GM12878 (cell line): Measurements from ENCODE around the gene ADAP1. TPM values are rescaled to one million over a fixed set of nuclear protein-coding genes. Genes with fewer than 3 reads are reported as not detected.

Experiments
- ATAC-seq: fragments of 200-7000 bp; cut with Tn5 transposase; 3 replicates; pipeline ENCODE4 v1.9.1; 2020; ENCODE audit warnings: mild to moderate bottlenecking, moderate library complexity
- BruUV-seq: library from RNA; stranded (reverse); fragments of 400-500 nt; replicated peaks from 2 replicates; lab custom pipeline; 2021; lab: Mats Ljungman, UMichigan
- CTCF ChIA-PET: fragments of 300-600 bp; sonication (Branson Sonifier 250); formaldehyde crosslinking; extraction: SDS; loops from one replicate; lab custom pipeline; 2021; ENCODE audit warnings: inconsistent platforms; lab: Yijun Ruan, JAX
- POLR2A ChIA-PET: fragments of 350-600 bp; formaldehyde crosslinking; extraction: SDS; loops from one replicate; lab custom pipeline; 2021; ENCODE audit warnings: inconsistent platforms; lab: Charles Lee
- RAD21 ChIA-PET: fragments of 300-600 bp; sonication (Branson Sonifier 250); formaldehyde crosslinking; loops from one replicate; lab custom pipeline; 2023; ENCODE audit warnings: antibody characterized with exemption; ENCODE audit not compliant: unreplicated experiment; lab: Charles Lee
- SMC1A ChIA-PET: fragments of 300-600 bp; sonication (Branson Sonifier 250); formaldehyde crosslinking; loops from one replicate; lab custom pipeline; 2023; ENCODE audit not compliant: unreplicated experiment, uncharacterized antibody; lab: Charles Lee
- DNase-seq: peaks from one replicate; pipeline ENCODE4 v3.0.0-alpha.2; 2011; ENCODE audit warnings: low read depth, low spot score
- FAIRE-seq: peaks from 3 replicates; lab custom pipeline; 2011; peaks lifted over from hg19 to GRCh38; lab: Jason Lieb, UNC
- H2AFZ ChIP-seq: 2 replicates; pipeline ENCODE4 v1.6.0; 2011; ENCODE audit warnings: low read depth, low read length, control low read depth; ENCODE audit not compliant: control insufficient read depth
- H3K27ac ChIP-seq: 2 replicates; pipeline ENCODE4 v1.5.1; 2011; ENCODE audit warnings: control low read depth; ENCODE audit not compliant: control insufficient read depth, insufficient read depth
- H3K27me3 ChIP-seq, 2 experiments: replicated peaks in 1 of 2; 2 replicates each; pipeline versions ENCODE4 v1.6.0 to v1.6.1; 2011; ENCODE audit warnings: low read length in 1 of 2; ENCODE audit not compliant: control insufficient read depth in 2 of 2, insufficient read depth in 2 of 2
- H3K36me3 ChIP-seq, 2 experiments: 2 replicates each; pipeline ENCODE4 v1.5.1; 2011; ENCODE audit warnings: low read length in 1 of 2; ENCODE audit not compliant: control insufficient read depth in 2 of 2, insufficient read depth in 2 of 2
- H3K4me1 ChIP-seq: 2 replicates; pipeline ENCODE4 v1.6.1; 2011; ENCODE audit warnings: mild to moderate bottlenecking, low read length, moderate library complexity, mixed read lengths; ENCODE audit not compliant: control insufficient read depth, insufficient read depth
- H3K4me2 ChIP-seq: 2 replicates; pipeline ENCODE4 v1.6.0; 2011; ENCODE audit warnings: control low read depth; ENCODE audit not compliant: control insufficient read depth, insufficient read depth
- H3K4me3 ChIP-seq: fragments of 200-600 bp; sonication (generic); 2 replicates; pipeline ENCODE4 v1.5.1; 2016
- H3K79me2 ChIP-seq: 2 replicates; pipeline ENCODE4 v1.6.0; 2011; ENCODE audit warnings: low read length; ENCODE audit not compliant: control insufficient read depth, insufficient read depth
- H3K9ac ChIP-seq: 2 replicates; pipeline ENCODE4 v1.8.0; 2011; ENCODE audit warnings: low read length, control low read depth, mixed read lengths; ENCODE audit not compliant: control insufficient read depth, insufficient read depth
- H3K9me3 ChIP-seq: replicated peaks from 3 replicates; pipeline ENCODE4 v1.5.1; 2011; ENCODE audit warnings: mild to moderate bottlenecking, low read length; ENCODE audit not compliant: control insufficient read depth, insufficient read depth
- H4K20me1 ChIP-seq: 2 replicates; pipeline ENCODE4 v1.6.0; 2011; ENCODE audit not compliant: control insufficient read depth, insufficient read depth
- BHLHE40 ChIP-seq, 2 experiments: fragments of 450-650 bp in 1 of 2; IDR thresholded peaks; 2 replicates each; pipeline ENCODE4 v1.6.1; 2011 to 2017; ENCODE audit warnings: low read depth in 2 of 2, borderline replicate concordance in 1 of 2, improper control_type of control experiment in 1 of 2, low read length in 1 of 2, mild to moderate bottlenecking in 1 of 2
- BMI1 ChIP-seq: fragments of 450-650 bp; IDR thresholded peaks from 2 replicates; pipeline ENCODE4 v1.6.1; 2016; ENCODE audit warnings: mild to moderate bottlenecking, moderate library complexity, borderline replicate concordance
- CHD1 ChIP-seq: IDR thresholded peaks from 2 replicates; pipeline ENCODE4 v1.6.1; 2012; ENCODE audit warnings: low read depth, low read length, improper control_type of control experiment
- CHD2 ChIP-seq: IDR thresholded peaks from 2 replicates; pipeline ENCODE4 v1.6.1; 2011; ENCODE audit warnings: low read depth, low read length, improper control_type of control experiment, borderline replicate concordance
- DPF2 ChIP-seq: fragments of 450-650 bp; IDR thresholded peaks from 2 replicates; pipeline ENCODE4 v1.6.1; 2017; ENCODE audit warnings: mild to moderate bottlenecking
- E2F4 ChIP-seq: IDR thresholded peaks from 2 replicates; pipeline ENCODE4 v1.6.1; 2012; ENCODE audit warnings: low read depth, low read length, improper control_type of control experiment
- FOXK2 ChIP-seq: fragments of 450-650 bp; IDR thresholded peaks from 2 replicates; pipeline ENCODE4 v1.6.1; 2017; ENCODE audit warnings: mild to moderate bottlenecking, moderate library complexity
- HDAC6 ChIP-seq: fragments of 200-600 bp; sonication (generic); IDR thresholded peaks from one replicate; pipeline ENCODE4 v1.8.0; 2017; ENCODE audit warnings: antibody characterized with exemption; ENCODE audit not compliant: unreplicated experiment
- IKZF1 ChIP-seq: fragments of 450-650 bp; conservative IDR thresholded peaks from 2 replicates; pipeline ENCODE4 v1.6.1; 2017; ENCODE audit warnings: antibody characterized with exemption, mild to moderate bottlenecking
- MEF2B ChIP-seq: fragments of 450-650 bp; IDR thresholded peaks from 2 replicates; pipeline ENCODE4 v1.6.1; 2018; ENCODE audit warnings: mild to moderate bottlenecking, moderate library complexity; ENCODE audit not compliant: partially characterized antibody, poor library complexity, severe bottlenecking
- NFYA ChIP-seq: IDR thresholded peaks from 2 replicates; pipeline ENCODE4 v1.6.1; 2011; ENCODE audit warnings: low read depth, mild to moderate bottlenecking, low read length, improper control_type of control experiment, borderline replicate concordance
- POLR2AphosphoS5 ChIP-seq: IDR thresholded peaks from 2 replicates; pipeline ENCODE4 v1.6.1; 2011; ENCODE audit warnings: mild to moderate bottlenecking, low read length, inconsistent platforms
- SMAD5 ChIP-seq: IDR thresholded peaks from 2 replicates; pipeline ENCODE4 v1.6.1; 2016; ENCODE audit warnings: antibody characterized with exemption, low read depth
- SMC3 ChIP-seq: IDR thresholded peaks from 2 replicates; pipeline ENCODE4 v1.6.1; 2011; ENCODE audit warnings: low read length, improper control_type of control experiment, borderline replicate concordance
- STAT1 ChIP-seq: fragments of 450-650 bp; conservative IDR thresholded peaks from 2 replicates; pipeline ENCODE4 v1.6.1; 2014; ENCODE audit warnings: antibody characterized with exemption, mild to moderate bottlenecking
- TCF3 ChIP-seq: IDR thresholded peaks from 2 replicates; pipeline ENCODE4 v1.6.1; 2012; ENCODE audit warnings: low read depth, mild to moderate bottlenecking, low read length, borderline replicate concordance; ENCODE audit not compliant: insufficient read depth
- ZBTB11 ChIP-seq: fragments of 450-650 bp; formaldehyde crosslinking; IDR thresholded peaks from 2 replicates; pipeline ENCODE4 v1.5.0; 2022; ENCODE audit warnings: mild to moderate bottlenecking, missing genetic modification characterization
- WGBS: methylation state at CpG from one replicate; pipeline ENCODE4 v1.1.6; 2016; ENCODE audit warnings: low lambda C conversion rate; ENCODE audit not compliant: insufficient replicate concordance, insufficient coverage; ENCODE audit errors: missing lambda C conversion rate; 5-methylcytosine and 5-hydroxymethylcytosine counted together
- in situ Hi-C: fragments of 300-500 bp; cut with MboI; formaldehyde crosslinking; loops from 9 replicates; pipeline ENCODE4 v1.14.3; 2018; ENCODE audit warnings: mixed read lengths
- intact Hi-C: fragments of 100-400 bp; cut with micrococcal nuclease; formaldehyde crosslinking; loops from one replicate; pipeline ENCODE4 v1.14.2; 2022; ENCODE audit not compliant: unreplicated experiment
- polyA plus RNA-seq, 11 experiments: library from polyadenylated mRNA; depleted of rRNA in 4 of 11; unstranded in 6 of 11; stranded (reverse) in 5 of 11; fragments of >200 nt; fragmentation: Nextera tagmentation in 4 of 11; fragmentation: Illumina TruSeq in 1 of 11; extraction: Ambion mirVana in 4 of 11; extraction: Trizol in 1 of 11; gene quantifications; 1 replicate in 1 of 11; 2 replicates in 10 of 11; pipeline versions ENCODE4 v1.2.1 to v1.2.3, GENCODE V29; 2011 to 2016; ENCODE audit warnings: inconsistent platforms in 2 of 11, missing spikeins in 2 of 11, low read depth in 1 of 11
- total RNA-seq, 4 experiments: library from RNA; depleted of rRNA in 3 of 4; stranded (reverse); fragments of >200 nt in 3 of 4; fragmentation: Illumina TruSeq in 1 of 4; extraction: Trizol in 1 of 4; gene quantifications; 2 replicates each; pipeline versions ENCODE4 v1.2.1 to v1.2.3, GENCODE V29; 2013 to 2021

The ADAP1 gene
- total and polyA plus RNA-seq, 10 of the 15 experiments (the other 5 are each of a cell fraction or from before 2014, with no cell fraction given) = 0.22 to 44.2 (median 22.0) TPM; not detected in 1

GRCh38 chr7:876077-876971, 78.2 kb downstream of the ADAP1 start, which contains the start of gene GET4:
Gene GET4 (plus strand): TSS chr7:876554. CDS start chr7:876646, 92 bp downstream.
- ChIA-PET SMC1A (interaction anchor here (0.8 to 1.3 kb wide), 2 partner anchors 44 to 54 kb away, joined by 3 read pairs; partner anchors contain the start of gene SUN1), RAD21 (interaction anchor here (0.5 to 1.0 kb wide), 5 partner anchors 47 to 149 kb away, joined by 3 to 4 read pairs (median 3); no protein-coding TSS in a partner anchor), POLR2A (interaction anchor here (0.5 to 1.0 kb wide), 4 partner anchors 27 to 1480 kb away, joined by 3 to 5 read pairs (median 3); partner anchors contain the start of gene COX19), CTCF (interaction anchor here (1.3 to 1.6 kb wide), 3 partner anchors 63 to 90 kb away, joined by 5 read pairs; no protein-coding TSS in a partner anchor)
- no peaks in the 10 kb centered on the region for H4K20me1 ChIP-seq
- FAIRE-seq (peak; percentile 95), DNase-seq (peak; percentile 80), ATAC-seq (peak; percentile 90)
- H3K4me1 ChIP-seq = no peaks in the 10 kb centered on the region; the same call in 1 of the 2 replicates
- H3K4me3 ChIP-seq = peak within 1 kb of the TSS; percentile 86
- peak within 1 kb of the TSS; percentile 85 for H2AFZ ChIP-seq
- H3K9ac ChIP-seq = peak within 1 kb of the TSS; percentile 75
- no TSS peak for BruUV-seq
- H3K27ac ChIP-seq = peak within 1 kb of the TSS; percentile 59
- peak within 1 kb of the TSS; percentile 64 for H3K4me2 ChIP-seq
- peaks cover 35% of the 10 kb centered on the region for H3K79me2 ChIP-seq
- intact Hi-C loops = loop anchor here (10.0 kb wide), 1 partner anchor 352 kb away; no protein-coding TSS in a partner anchor
- WGBS = 2% methylated on average over 98 of the region's 129 CpGs
- peaks cover 3 to 9% of the 10 kb centered on the region in 2 experiments; a peak in 3 of 4 replicates for H3K36me3 ChIP-seq
- H3K27me3 ChIP-seq = no peaks in the 10 kb centered on the region
- H3K9me3 ChIP-seq = no peaks in the 10 kb centered on the region
- in situ Hi-C loops = no loop called here
- TF ChIP-seq ZBTB11 (CRISPR knock-in tag) (peak; percentile 12; the same call in 1 of the 2 replicates), NFYA (no peak; the same call in 1 of the 2 replicates), E2F4 (no peak), POLR2AphosphoS5 (peak; percentile 84), STAT1 (peak; percentile 50; the same call in 1 of the 2 replicates), CHD1 (peak; percentile 33; the same call in 1 of the 2 replicates), BMI1 (no peak), FOXK2 (no peak; the same call in 1 of the 2 replicates), MEF2B (peak; percentile 90), DPF2 (peak; percentile 89; the same call in 1 of the 2 replicates), SMC3 (no peak), TCF3 (peak; percentile 49; the same call in 1 of the 2 replicates), HDAC6 (no peak), BHLHE40 (IDR thresholded peaks at IDR 0.05; ENCODE audit: borderline replicate concordance in 1 of 2, low read depth in 2 of 2, low read length in 1 of 2) (peak; percentile 99 to 100), CHD2 (no peak), IKZF1 (peak; percentile 97), SMAD5 (no peak)
